Measurements from ENCODE around the gene ANKRD11. TPM values are rescaled to one million over a fixed set of nuclear protein-coding genes. Genes with fewer than 3 reads are reported as not detected.
"Not testable (repeated sequence)": the region's sequence is repeated elsewhere in the genome, so short reads cannot be mapped to it uniquely, and the experiment has no call there.

Gene ANKRD11
- total and polyA plus RNA-seq, 2 donors = 51.2 to 73.3 TPM

- Histone ChIP-seq H3K4me3 (ENCODE audit: low read depth, low read length) (no peak overlapping the region), H3K4me1 (ENCODE audit: insufficient read depth) (no peaks in the 10 kb centered on the region), H3K27ac (ENCODE audit: low read depth) (no peak overlapping the region), H3K36me3 (ENCODE audit: insufficient read depth) (no peaks in the 10 kb centered on the region)
- 87% methylated on average over 19 of the region's 19 CpGs for WGBS
- no peak for DNase-seq (ENCODE audit: extremely low spot score)
Measured at GRCh38 chr16:89264800-89265550, 225.4 kb downstream of the ANKRD11 start.

- no peak for DNase-seq (ENCODE audit: extremely low spot score)
- H3K27ac ChIP-seq (ENCODE audit: low read depth) = no peak overlapping the region
- WGBS = 83% methylated on average over 30 of the region's 30 CpGs
- H3K36me3 ChIP-seq (ENCODE audit: insufficient read depth) = no peaks in the 10 kb centered on the region
- H3K4me3 ChIP-seq (ENCODE audit: low read depth, low read length) = no peak overlapping the region
- no peaks in the 10 kb centered on the region for H3K4me1 ChIP-seq (ENCODE audit: insufficient read depth)
Measured at GRCh38 chr16:89261691-89262563, 228.4 kb downstream of the ANKRD11 start.

DNA sequence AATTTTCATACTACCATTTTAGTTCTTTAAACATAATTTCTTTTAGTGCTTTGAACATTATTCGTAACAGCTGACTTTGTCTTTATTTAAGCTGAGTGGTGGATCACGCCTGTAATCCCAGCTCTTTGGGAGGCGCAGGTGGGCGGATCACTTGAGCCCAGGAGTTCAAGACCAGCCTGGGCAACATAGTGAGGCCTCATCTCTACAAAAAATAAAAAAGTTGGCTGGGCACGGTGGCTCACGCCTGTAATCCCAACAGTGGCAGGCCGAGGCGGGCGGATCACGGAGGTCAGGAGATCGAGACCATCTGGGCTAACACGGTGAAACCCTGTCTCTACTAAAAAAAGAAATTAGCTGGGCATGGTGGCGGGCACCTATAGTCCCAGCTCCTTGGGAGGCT, 230.5 kb downstream of the ANKRD11 start:
- 94% methylated on average over 13 of the region's 13 CpGs for WGBS
- H3K4me1 ChIP-seq (ENCODE audit: insufficient read depth); H3K4me3 ChIP-seq (ENCODE audit: low read depth, low read length); DNase-seq (ENCODE audit: extremely low spot score); H3K36me3 ChIP-seq (ENCODE audit: insufficient read depth); H3K27ac ChIP-seq (ENCODE audit: low read depth): not testable (repeated sequence)

- Histone ChIP-seq H3K27ac (ENCODE audit: low read depth) (no peak overlapping the region), H3K36me3 (ENCODE audit: insufficient read depth) (no peaks in the 10 kb centered on the region), H3K4me3 (ENCODE audit: low read depth, low read length) (no peak overlapping the region), H3K4me1 (ENCODE audit: insufficient read depth) (no peaks in the 10 kb centered on the region)
- no peak for DNase-seq (ENCODE audit: extremely low spot score)
- 70% methylated on average over 18 of the region's 18 CpGs for WGBS
Measured at GRCh38 chr16:89257757-89258465, 232.4 kb downstream of the ANKRD11 start.

GRCh38 chr16:89257281-89257731, 233.1 kb downstream of the ANKRD11 start:
- Histone ChIP-seq H3K4me3 (ENCODE audit: low read depth, low read length) (peak overlapping the region; percentile 25), H3K4me1 (ENCODE audit: insufficient read depth) (no peaks in the 10 kb centered on the region), H3K27ac (ENCODE audit: low read depth) (no peak overlapping the region), H3K36me3 (ENCODE audit: insufficient read depth) (no peaks in the 10 kb centered on the region)
- DNase-seq (ENCODE audit: extremely low spot score) = no peak
- WGBS = 1% methylated on average over 44 of the region's 44 CpGs

- whole genome bisulfite sequencing = 5% methylated on average over 57 of the region's 57 CpGs
- Histone ChIP-seq H3K4me1 (ENCODE audit: insufficient read depth) (no peaks in the 10 kb centered on the region), H3K4me3 (ENCODE audit: low read depth, low read length) (peak overlapping the region; percentile 25), H3K36me3 (ENCODE audit: insufficient read depth) (no peaks in the 10 kb centered on the region), H3K27ac (ENCODE audit: low read depth) (no peak overlapping the region)
- no peak for DNase-seq (ENCODE audit: extremely low spot score)
Measured at GRCh38 chr16:89256651-89257254, 233.6 kb downstream of the ANKRD11 start.

- H3K4me1 ChIP-seq (ENCODE audit: insufficient read depth) = no peaks in the 10 kb centered on the region
- 94% methylated on average over 10 of the region's 10 CpGs for WGBS
- H3K4me3 ChIP-seq (ENCODE audit: low read depth, low read length) = no peak overlapping the region
- no peaks in the 10 kb centered on the region for H3K36me3 ChIP-seq (ENCODE audit: insufficient read depth)
- no peak for DNase-seq (ENCODE audit: extremely low spot score)
- no peak overlapping the region for H3K27ac ChIP-seq (ENCODE audit: low read depth)
Measured at GRCh38 chr16:89253548-89254287, 236.6 kb downstream of the ANKRD11 start.

- 57% methylated on average over 69 of the region's 69 CpGs for WGBS
- DNase-seq (ENCODE audit: extremely low spot score) = no peak
- Histone ChIP-seq H3K4me1 (ENCODE audit: insufficient read depth) (peaks cover 3% of the 10 kb centered on the region), H3K27ac (ENCODE audit: low read depth) (no peak overlapping the region), H3K4me3 (ENCODE audit: low read depth, low read length) (no peak overlapping the region), H3K36me3 (ENCODE audit: insufficient read depth) (no peaks in the 10 kb centered on the region)
Measured at GRCh38 chr16:89248196-89248982, 242.0 kb downstream of the ANKRD11 start.

GRCh38 chr16:89247734-89248075, 242.7 kb downstream of the ANKRD11 start:
- not testable (repeated sequence) for H3K4me1 ChIP-seq (ENCODE audit: insufficient read depth); H3K27ac ChIP-seq (ENCODE audit: low read depth); H3K36me3 ChIP-seq (ENCODE audit: insufficient read depth); DNase-seq (ENCODE audit: extremely low spot score)
- WGBS = 3% methylated on average over 45 of the region's 45 CpGs
- H3K4me3 ChIP-seq (ENCODE audit: low read depth, low read length) = peak overlapping the region; percentile 46

GRCh38 chr16:89246903-89247733, 243.2 kb downstream of the ANKRD11 start:
- Histone ChIP-seq H3K4me1 (ENCODE audit: insufficient read depth) (peaks cover 3% of the 10 kb centered on the region), H3K27ac (ENCODE audit: low read depth) (no peak overlapping the region), H3K36me3 (ENCODE audit: insufficient read depth) (no peaks in the 10 kb centered on the region), H3K4me3 (ENCODE audit: low read depth, low read length) (peak overlapping the region; percentile 46)
- DNase-seq (ENCODE audit: extremely low spot score) = peak; percentile 25
- WGBS = 2% methylated on average over 78 of the region's 78 CpGs

DNA sequence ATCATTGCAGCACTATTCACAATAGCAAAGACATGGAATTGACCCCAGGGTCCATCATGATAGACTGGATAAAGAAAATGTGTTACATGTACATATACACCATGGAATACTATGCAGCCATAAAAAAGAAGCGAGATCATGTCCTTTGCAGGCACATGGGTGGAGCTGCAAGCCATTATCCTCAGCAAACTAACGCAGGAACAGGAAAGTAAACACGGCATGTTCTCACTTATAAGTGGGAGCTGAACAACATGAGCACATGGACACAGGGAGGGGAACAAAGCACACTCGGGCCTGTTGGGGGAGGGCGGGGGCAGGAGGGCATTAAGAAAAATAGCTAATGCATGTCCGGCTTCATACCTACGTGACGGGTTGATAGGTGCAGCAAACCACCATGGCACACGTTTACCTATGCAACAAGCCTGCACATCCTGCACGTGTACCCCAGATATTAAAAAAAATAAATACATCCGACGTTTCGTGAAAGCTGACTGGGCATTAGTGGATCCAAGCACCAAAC, 243.9 kb downstream of the ANKRD11 start:
- H3K4me3 ChIP-seq (ENCODE audit: low read depth, low read length) = no peak overlapping the region
- WGBS = 54% methylated on average over 13 of the region's 13 CpGs
- peaks cover 3% of the 10 kb centered on the region for H3K4me1 ChIP-seq (ENCODE audit: insufficient read depth)
- no peak overlapping the region for H3K27ac ChIP-seq (ENCODE audit: low read depth)
- no peak for DNase-seq (ENCODE audit: extremely low spot score)
- no peaks in the 10 kb centered on the region for H3K36me3 ChIP-seq (ENCODE audit: insufficient read depth)
